GM19023 (cell line): ENCODE measurements around the gene LSM14B.

Experiments used
- ATAC-seq: cut with Tn5 transposase; IDR thresholded peaks from one replicate; pipeline ENCODE4 v1.9.1; 2021; ENCODE audit warnings: mild to moderate bottlenecking, moderate library complexity; ENCODE audit not compliant: unreplicated experiment

LSM14B gene

GRCh38 chr20:62131560-62132320 lies 9.5 kb downstream of the LSM14B start:
- no peak for ATAC-seq

GRCh38 chr20:62132421-62132820 lies 10.1 kb downstream of the LSM14B start:
- no peak for ATAC-seq

- no peak for ATAC-seq
Observed at GRCh38 chr20:62133051-62133845, 11.0 kb downstream of the LSM14B start.

GRCh38 chr20:62133864-62134263 lies 11.6 kb downstream of the LSM14B start:
- no peak for ATAC-seq

- ATAC-seq: no peak
Observed at GRCh38 chr20:62134735-62135231, 12.5 kb downstream of the LSM14B start.

- no peak for ATAC-seq
Observed at GRCh38 chr20:62135573-62136266, 13.4 kb downstream of the LSM14B start.

GRCh38 chr20:62136283-62137091 lies 14.2 kb downstream of the LSM14B start:
- ATAC-seq: no peak

GRCh38 chr20:62137092-62137384 lies 14.8 kb downstream of the LSM14B start:
- no peak for ATAC-seq

- no peak for ATAC-seq
Observed at GRCh38 chr20:62137478-62138203, 15.4 kb downstream of the LSM14B start.

GRCh38 chr20:62138204-62138543 lies 15.9 kb downstream of the LSM14B start:
- ATAC-seq: no peak

- no peak for ATAC-seq
Observed at GRCh38 chr20:62138912-62139311, 16.6 kb downstream of the LSM14B start.

GRCh38 chr20:62139636-62140035 lies 17.4 kb downstream of the LSM14B start:
- ATAC-seq: no peak

GRCh38 chr20:62141043-62141396 lies 18.7 kb downstream of the LSM14B start:
- ATAC-seq: no peak

GRCh38 chr20:62141397-62142251 lies 19.3 kb downstream of the LSM14B start:
- no peak for ATAC-seq

- peak; percentile 25 for ATAC-seq
Observed at GRCh38 chr20:62142252-62143080, 20.2 kb downstream of the LSM14B start.

- peak; percentile 73 for ATAC-seq
Observed at GRCh38 chr20:62143081-62143956, 21.0 kb downstream of the LSM14B start, which contains the start of the genes PSMA7 and SS18L1. TSS of gene PSMA7 (minus strand) at chr20:62143394. CDS start at chr20:62143303, 91 bp downstream. TSS of gene SS18L1 (plus strand) at chr20:62143769. CDS start at chr20:62143821, 52 bp downstream.
